Mucosa of descending colon (tissue), 3 donors: ENCODE measurements around the gene SOD3. TPM values are rescaled to one million over a fixed set of nuclear protein-coding genes. Genes with fewer than 3 reads are reported as not detected.

Source experiments
- ATAC-seq: fragments of 200-7000 bp; cut with Tn5 transposase; one replicate; pipeline ENCODE4 v1.9.1; 2020; ENCODE audit warnings: mild to moderate bottlenecking, moderate library complexity
- DNase-seq, 3 donors: peaks; one replicate each; pipeline ENCODE4 v3.0.0-alpha.2; 2020
- H3K36me3 ChIP-seq: fragments of 200-600 bp; one replicate; pipeline ENCODE4 v1.8.0; 2021; ENCODE audit warnings: low read depth, mild to moderate bottlenecking
- H3K4me1 ChIP-seq: fragments of 200-600 bp; one replicate; pipeline ENCODE4 v1.8.0; 2021; ENCODE audit warnings: low read depth, mild to moderate bottlenecking
- H3K4me3 ChIP-seq: fragments of 200-600 bp; one replicate; pipeline ENCODE4 v1.8.0; 2021; ENCODE audit warnings: mild to moderate bottlenecking
- H3K9me3 ChIP-seq: fragments of 200-600 bp; one replicate; pipeline ENCODE4 v1.8.0; 2021; ENCODE audit warnings: mild to moderate bottlenecking
- CTCF ChIP-seq: fragments of 200-600 bp; IDR thresholded peaks from one replicate; pipeline ENCODE4 v1.8.0; 2022; ENCODE audit warnings: antibody characterized with exemption, mild to moderate bottlenecking
- intact Hi-C, 2 donors: fragments of 100-400 bp; cut with DNase I in 1 of 2; cut with micrococcal nuclease in 1 of 2; formaldehyde crosslinking; loops; one replicate each; pipeline versions ENCODE4 v1.11.0 to v1.11.1; 2022; cut with DNase I, micrococcal nuclease
- total RNA-seq, 3 donors: library from RNA; stranded (reverse); fragmentation: NEBNext Ultra II Directional in 2 of 3; extraction: Animal tissue kit (Norgen Biotek cat#: 25700) in 2 of 3; gene quantifications; one replicate each; pipeline versions ENCODE4 v1.2.1 to v1.2.4, GENCODE V29; 2021 to 2023
- donor health status: DM: no; HTN: no; CAD: no; lungs with moderate emphysema.
- donor health status: DM: no; HTN: no; CAD: no.
- donor health status: DM: no; HTN: yes; CAD: no.

The SOD3 gene
- total RNA-seq, 3 donors from 2014 or later, result 18.0 to 33.0 (median 25.6) TPM

GRCh38 chr4:24816797-24817196 is 21.4 kb downstream of the SOD3 start:
- TF ChIP-seq CTCF, result no peak
- ATAC-seq, result no peak
- Histone ChIP-seq H3K4me1 (no peaks in the 10 kb centered on the region), H3K36me3 (no peaks in the 10 kb centered on the region), H3K9me3 (no peaks in the 10 kb centered on the region), H3K4me3 (no peak overlapping the region)
- intact Hi-C loops, result no loop called here
- no peak for DNase-seq

- intact Hi-C loops, result no loop called here
- DNase-seq (no peak), ATAC-seq (no peak)
- TF ChIP-seq CTCF, result no peak
- no peaks in the 10 kb centered on the region for H3K36me3 ChIP-seq
- no peak overlapping the region for H3K4me3 ChIP-seq
- no peaks in the 10 kb centered on the region for H3K4me1 ChIP-seq
- H3K9me3 ChIP-seq, result no peaks in the 10 kb centered on the region
Measured at GRCh38 chr4:24820541-24820940, 25.2 kb downstream of the SOD3 start.

- intact Hi-C loops, result no loop called here
- no peaks in the 10 kb centered on the region for H3K9me3 ChIP-seq
- ATAC-seq (no peak), DNase-seq (no peak)
- H3K4me1 ChIP-seq, result no peaks in the 10 kb centered on the region
- no peak overlapping the region for H3K4me3 ChIP-seq
- no peaks in the 10 kb centered on the region for H3K36me3 ChIP-seq
- no peak for TF ChIP-seq CTCF
Measured at GRCh38 chr4:24824720-24825119, 29.3 kb downstream of the SOD3 start.

- Histone ChIP-seq H3K4me3 (no peak overlapping the region), H3K36me3 (no peaks in the 10 kb centered on the region), H3K9me3 (no peaks in the 10 kb centered on the region), H3K4me1 (no peaks in the 10 kb centered on the region)
- DNase-seq (no peak), ATAC-seq (no peak)
- no peak for TF ChIP-seq CTCF
- intact Hi-C loops, result no loop called here
Measured at GRCh38 chr4:24831637-24832036, 36.3 kb downstream of the SOD3 start.

GRCh38 chr4:24835696-24836095 is 40.3 kb downstream of the SOD3 start:
- DNase-seq, result no peak
- Histone ChIP-seq H3K4me1 (no peaks in the 10 kb centered on the region), H3K36me3 (no peaks in the 10 kb centered on the region), H3K9me3 (no peaks in the 10 kb centered on the region), H3K4me3 (no peak overlapping the region)
- intact Hi-C loops, result no loop called here
- no peak for ATAC-seq
- TF ChIP-seq CTCF, result no peak

- H3K4me3 ChIP-seq, result no peak overlapping the region
- no peak for ATAC-seq
- no peak for TF ChIP-seq CTCF
- H3K9me3 ChIP-seq, result no peaks in the 10 kb centered on the region
- no peak for DNase-seq
- H3K4me1 ChIP-seq, result no peaks in the 10 kb centered on the region
- no peaks in the 10 kb centered on the region for H3K36me3 ChIP-seq
- intact Hi-C loops, result no loop called here
Measured at GRCh38 chr4:24836661-24837242, 41.4 kb downstream of the SOD3 start.
